Raji (cell line): Measurements from ENCODE around the gene MAGI1.

Experiments
- POLR2A ChIP-seq: IDR thresholded peaks from 2 replicates; pipeline ENCODE4 v1.6.1; 2011; ENCODE audit warnings: low read depth, low read length, control low read depth; ENCODE audit not compliant: insufficient read depth

MAGI1 gene

DNA sequence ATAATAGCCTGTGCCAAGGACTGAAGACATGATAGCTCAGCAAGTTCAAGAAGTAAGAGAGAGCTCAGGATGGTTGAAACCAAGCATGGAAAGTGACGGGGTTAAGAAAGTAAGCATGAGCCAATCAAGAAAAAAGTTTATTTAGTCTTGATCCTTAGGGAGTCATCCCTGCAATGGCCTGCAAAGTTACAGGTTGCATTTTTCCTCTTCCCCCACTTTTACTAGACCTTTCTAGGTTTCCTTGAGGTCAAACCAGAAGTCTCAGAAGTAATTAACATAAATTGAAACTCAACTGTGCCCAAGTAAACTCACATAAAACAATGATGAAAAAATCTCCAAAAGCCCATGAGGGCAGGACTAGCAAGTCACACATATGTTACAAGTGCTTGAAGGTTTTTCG is 250.9 kb downstream of the MAGI1 start:
- TF ChIP-seq POLR2A = no peak

DNA sequence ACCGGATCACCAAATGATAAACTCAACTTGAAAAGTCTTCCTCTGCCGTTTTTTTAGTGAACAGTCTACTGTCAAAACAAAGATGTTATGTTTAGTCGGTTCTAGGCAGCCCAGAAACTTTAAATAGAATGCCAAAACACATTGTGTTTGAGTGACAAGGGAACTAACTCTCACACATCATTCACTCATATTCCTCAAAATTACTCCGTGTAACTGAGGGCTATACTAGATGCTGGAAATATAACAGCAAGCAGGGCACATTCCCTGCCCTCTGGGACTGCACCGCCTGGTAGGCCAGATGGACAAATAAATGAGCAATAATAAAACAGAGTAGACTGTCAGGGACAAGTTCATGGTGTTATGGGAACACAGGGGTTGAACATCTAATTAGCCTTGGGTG is 251.4 kb downstream of the MAGI1 start:
- no peak for TF ChIP-seq POLR2A

DNA sequence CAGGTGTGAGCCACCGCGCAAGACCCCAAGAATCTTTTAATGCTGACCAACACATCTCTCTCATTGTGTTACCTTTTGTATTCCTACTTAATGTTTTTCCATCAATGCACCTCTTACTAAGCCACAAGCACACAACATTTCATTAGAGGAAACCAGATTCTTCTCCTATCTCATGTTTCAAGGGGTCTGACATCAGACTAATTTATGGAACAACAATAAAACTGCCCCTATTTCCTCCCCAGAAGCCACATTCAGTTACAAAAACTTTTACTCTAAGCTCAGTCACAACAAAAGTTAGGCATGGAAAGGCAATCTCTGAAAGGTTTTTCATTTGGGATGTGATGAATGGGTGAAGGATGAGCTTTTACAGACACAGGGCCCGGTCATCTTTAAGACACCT is 251.8 kb downstream of the MAGI1 start:
- no peak for TF ChIP-seq POLR2A

DNA sequence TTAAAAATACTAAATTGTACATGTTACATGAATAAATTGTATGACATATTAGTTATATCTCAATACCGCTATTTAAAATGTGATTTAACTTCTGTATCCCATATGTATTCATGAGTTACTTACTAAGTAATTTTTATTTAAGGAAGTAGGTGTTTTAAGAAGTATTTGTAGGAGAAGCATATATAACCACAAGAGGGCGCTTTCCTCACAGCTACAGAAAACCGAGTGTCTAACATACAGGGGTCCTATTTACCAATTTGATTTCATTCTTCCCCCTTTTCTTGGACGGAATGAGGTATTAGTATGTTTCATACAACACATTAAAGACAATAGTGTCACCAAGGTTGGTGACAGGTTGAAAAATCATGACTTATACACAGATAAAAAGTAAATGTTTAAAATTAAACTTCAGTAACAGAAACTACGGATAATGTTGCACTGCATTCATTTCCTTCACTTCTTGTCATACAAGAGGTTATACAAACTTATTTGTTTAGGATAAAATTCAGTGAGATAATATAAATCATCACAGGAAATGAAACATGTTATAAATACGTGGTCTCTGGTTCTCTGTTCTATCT is 253.6 kb downstream of the MAGI1 start:
- no peak for TF ChIP-seq POLR2A

DNA sequence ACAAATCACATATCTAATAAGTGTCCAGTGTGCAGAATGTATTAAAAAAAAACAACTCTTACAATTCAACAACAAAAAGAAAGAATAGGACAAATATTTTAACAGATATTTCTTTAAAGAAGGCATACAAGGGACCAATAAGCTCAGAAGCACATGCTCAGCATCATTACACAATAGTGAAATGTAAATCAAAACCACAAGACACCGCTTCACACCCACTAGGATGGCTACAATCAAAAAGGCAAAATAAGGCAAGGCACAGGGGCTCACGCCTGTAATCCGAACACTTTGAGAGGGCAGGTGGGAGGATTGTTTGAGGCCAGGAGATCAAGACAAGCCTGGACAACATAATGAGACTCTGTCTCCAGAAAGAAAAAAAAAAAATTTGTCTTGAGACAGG is 255.6 kb downstream of the MAGI1 start:
- TF ChIP-seq POLR2A = no peak

DNA sequence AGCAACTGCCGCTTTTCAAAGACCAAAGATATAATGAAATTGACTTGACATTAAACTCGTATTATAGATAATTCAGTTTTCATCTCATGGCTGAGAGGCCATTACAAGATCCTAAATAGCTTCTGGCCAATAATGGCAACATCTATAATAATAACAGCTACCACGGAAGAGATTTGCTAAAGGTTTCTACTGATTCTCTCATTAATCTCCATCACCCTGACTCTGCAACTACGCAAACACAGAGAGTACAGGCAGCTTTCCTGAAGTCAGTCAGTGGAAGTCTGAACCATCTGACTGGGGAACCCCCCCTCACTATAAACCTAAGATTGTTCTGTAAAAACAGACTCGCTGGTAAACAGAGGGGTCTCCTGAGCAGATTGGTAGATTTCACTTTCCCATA is 257.1 kb downstream of the MAGI1 start:
- no peak for TF ChIP-seq POLR2A

DNA sequence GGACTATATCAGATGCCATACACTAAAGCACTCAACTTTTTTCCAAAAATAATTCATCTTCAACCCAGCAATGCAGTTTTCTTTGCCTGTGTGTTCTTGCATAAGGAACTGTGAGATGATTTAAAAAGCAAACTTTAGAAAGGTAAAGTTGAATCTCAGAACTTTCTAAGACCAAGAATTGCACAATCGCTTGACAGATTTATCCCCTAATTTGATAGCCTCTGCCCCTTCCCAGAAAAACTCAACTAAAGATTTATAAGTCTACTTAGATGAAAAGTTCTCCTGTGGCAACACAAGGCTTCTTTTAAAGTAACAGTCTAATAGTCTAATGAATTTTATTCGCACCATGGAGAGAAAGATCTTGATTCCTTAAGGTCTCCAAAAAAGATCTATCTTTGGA is 259.3 kb downstream of the MAGI1 start:
- TF ChIP-seq POLR2A = no peak

DNA sequence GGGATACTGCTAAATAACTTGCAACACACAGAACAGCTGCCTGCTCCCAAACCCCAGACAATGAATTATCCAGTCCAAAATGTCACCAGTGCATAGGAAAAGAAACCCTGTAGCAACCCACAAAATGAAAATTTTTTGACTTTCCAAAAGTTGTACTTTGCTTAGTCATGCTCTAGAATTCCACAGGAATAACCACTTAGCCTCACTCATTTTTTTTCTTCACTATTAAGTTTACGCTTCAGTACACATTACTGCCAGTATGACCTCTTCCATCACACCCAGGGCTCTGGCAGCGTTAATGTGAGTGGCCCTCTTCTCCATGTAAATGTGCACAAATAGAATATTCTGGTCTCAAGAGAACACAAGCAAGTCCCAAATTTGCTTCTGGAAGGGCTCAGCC is 259.8 kb downstream of the MAGI1 start:
- no peak for TF ChIP-seq POLR2A

DNA sequence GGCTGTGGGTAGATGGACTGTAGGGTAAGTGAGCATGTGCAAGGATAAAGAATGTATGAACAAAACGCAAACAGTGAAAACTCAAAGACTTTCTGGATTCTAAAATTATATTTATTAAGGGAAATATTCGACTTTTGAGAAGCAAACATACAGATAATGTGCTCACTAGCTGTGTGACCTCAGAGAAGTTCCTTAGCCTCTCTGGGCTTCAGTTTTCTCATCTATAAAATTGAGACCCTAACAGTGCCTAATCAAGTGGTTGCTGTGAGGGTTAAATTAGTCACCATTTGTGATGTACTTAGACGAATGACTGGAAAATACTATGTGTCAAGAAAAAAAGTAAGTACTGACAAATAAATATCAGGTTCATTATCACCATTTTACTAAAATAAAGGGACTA is 261.7 kb downstream of the MAGI1 start:
- TF ChIP-seq POLR2A = no peak

DNA sequence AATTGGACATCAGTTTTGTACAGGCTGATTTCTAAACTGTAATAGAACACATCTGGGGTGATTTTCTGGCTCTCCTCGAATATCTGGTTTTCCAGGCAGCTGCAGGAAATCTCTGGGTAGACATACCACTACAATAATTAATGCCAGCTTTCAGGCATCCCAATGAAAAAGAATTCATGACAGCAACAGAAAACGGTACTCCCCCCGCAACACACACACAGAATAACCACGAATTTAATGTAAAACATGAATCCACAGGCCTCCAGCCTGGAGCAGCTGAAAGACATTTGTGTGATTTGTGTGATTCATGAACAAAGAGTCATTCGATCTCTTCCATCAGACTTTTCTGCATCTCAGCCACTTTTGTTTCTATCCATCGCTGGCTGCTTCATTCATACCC is 262.2 kb downstream of the MAGI1 start:
- no peak for TF ChIP-seq POLR2A

DNA sequence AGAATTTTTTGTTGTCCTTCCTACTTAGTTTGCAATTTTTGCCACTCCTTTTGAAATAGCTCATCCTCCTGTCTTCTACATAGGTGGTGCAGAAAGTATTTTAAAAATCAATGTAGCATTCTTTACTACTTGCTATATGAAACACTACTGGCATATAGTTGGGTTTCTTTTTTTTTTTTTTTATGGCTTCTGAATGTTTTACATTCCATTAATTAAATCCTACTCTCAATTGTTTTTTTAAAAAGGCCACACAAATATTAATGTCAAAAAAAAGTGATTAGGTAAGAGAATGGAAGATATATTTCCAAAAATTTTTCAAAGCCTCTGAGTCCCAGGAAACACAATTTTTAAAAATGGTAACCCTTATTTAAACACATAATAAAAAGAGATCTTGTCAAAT is 262.6 kb downstream of the MAGI1 start:
- no peak for TF ChIP-seq POLR2A

DNA sequence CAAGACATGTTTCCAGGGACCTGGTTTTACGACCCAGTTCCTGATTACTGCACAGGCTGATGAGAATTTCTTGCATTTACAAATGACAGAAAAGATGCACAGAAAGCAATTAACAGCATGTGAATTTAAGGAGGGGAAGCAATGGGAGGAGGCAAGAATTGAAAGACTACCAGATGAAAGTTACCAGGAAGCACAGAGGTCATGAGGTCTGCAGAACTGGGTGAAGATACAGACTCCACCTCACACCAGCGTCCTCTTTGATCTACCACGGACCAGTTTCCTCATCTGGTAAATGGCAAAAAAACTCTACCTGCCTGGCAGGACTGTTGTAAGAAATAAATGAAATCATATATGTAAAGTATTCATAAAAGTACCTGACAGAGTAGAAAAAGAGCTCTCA is 266.0 kb downstream of the MAGI1 start:
- no peak for TF ChIP-seq POLR2A

DNA sequence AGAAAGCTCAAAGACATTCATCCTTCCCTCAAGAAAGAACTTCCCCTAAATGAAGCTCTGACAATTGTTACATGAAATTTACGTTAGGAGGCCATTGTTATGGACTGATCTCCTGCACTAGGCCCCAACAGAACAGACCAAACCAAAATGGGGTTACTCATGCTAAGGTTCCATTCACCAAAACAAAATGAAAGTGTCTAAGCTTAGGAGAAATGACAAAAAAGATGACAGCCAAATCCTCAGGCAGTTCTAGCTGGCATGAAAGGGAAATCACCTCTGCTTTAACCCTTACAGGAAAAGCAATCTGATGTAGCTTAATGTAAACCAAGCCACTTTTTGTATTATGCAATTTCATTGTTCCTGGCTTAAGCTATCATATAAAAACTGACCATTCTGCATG is 271.2 kb downstream of the MAGI1 start:
- no peak for TF ChIP-seq POLR2A

DNA sequence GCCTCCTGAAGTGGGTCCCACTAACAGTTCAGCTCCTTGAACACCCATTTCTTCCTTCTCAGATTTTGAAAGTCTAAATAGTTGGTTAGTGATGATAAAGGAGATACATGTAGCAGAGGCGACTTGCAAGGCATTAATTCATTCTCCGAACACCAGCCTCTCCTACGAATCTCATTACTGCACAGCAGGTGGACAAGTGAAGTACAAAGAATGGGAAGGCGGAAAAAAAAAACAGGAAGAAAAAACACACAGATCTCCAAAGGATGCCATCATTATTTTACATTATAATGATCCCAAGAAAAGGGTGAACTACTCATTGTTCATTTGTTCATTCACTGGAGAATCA is 276.5 kb downstream of the MAGI1 start:
- no peak for TF ChIP-seq POLR2A

DNA sequence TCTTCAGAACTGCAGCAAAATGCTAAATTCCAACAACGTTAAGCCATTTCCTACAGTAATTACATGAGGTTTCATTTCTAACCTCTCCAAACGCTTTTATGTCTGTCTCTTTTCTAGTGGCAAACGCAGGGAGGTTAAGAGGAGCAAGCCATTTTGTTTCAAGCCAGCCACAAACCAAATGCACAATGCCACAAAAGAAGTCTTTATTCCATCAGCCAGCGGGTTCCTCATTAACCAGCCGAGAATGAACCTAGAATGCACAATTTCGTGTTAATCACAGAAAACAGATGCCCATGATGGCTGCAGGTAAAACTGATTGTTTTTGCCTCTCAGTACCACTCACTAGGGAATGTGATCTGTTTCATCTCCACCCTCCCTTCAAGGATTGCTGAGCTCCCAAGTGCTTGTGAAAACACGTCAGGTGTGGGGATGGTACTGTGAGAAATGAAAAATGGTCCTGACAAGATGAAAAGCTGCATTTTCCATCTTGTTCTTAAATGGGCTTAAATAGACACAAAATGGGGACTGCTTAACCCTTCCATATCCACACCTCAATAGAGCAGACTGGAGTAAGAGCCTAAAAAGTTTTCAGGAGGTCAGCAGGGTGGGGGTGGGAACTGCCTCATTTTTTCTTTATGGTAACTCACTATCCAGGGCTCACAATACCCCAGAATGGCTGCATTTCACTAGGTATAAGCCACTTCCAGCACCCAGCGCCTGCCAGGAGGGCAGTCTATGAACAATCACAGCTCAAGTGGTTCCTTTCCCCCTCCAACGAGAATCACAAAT is 277.1 kb downstream of the MAGI1 start:
- TF ChIP-seq POLR2A = no peak

DNA sequence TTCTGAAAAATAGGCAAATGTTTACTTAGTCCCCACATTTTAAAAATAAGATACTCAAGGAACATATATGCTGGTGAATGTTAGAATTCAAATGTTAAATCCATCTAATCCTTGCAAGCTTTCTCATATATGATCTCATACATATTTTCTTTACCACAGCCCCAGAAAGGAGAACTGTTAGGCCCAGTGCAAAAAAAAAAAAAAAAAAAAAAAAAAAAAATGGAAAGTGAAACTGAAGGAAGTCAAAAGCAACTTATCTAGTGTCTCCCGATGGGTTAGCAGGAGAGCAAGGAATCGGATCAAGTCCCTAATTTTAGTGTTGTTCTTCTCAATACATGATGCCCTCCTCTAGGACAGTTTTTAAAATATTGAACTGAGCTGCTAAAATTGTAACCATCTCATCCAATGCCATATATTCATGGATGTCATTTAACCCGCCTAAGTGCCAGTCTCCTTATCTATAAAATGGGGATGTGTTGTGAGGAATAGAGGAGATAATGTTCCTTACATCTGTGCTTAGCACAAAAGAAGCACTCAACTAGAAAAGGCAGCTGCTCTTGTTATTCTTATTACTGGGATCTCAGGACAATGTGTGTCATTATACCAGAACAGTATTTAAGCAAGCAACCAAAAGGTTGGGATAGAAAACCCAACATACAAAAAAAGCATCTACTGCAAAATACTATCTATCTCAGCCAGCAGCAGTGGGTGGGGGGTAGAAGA is 279.7 kb downstream of the MAGI1 start:
- TF ChIP-seq POLR2A = no peak
